Right ventricle myocardium superior (tissue), 1 donor: Measurements from ENCODE around the gene RPRML. TPM values are rescaled to one million over a fixed set of nuclear protein-coding genes. Genes with fewer than 3 reads are reported as not detected.
"Not testable (repeated sequence)": the region's sequence is repeated elsewhere in the genome, so short reads cannot be mapped to it uniquely, and the experiment has no call there.

Experiments
- ATAC-seq: fragments of 200-7000 bp; cut with Tn5 transposase; one replicate; pipeline ENCODE4 v1.9.1; 2020; ENCODE audit warnings: mild to moderate bottlenecking; ENCODE audit not compliant: poor library complexity
- DNase-seq: peaks from one replicate; pipeline ENCODE4 v3.0.0-alpha.2; 2020
- intact Hi-C: fragments of 100-400 bp; cut with DNase I; formaldehyde crosslinking; loops from one replicate; pipeline ENCODE4 v1.11.2; 2022
- total RNA-seq: library from RNA; stranded (reverse); fragmentation: NEBNext Ultra II Directional; extraction: Animal tissue kit (Norgen Biotek cat#: 25700); gene quantifications from one replicate; pipeline ENCODE4 v1.2.1, GENCODE V29; 2021
- donor health status: DM: no; HTN: yes; CAD: no; lungs with severe emphysema.

RPRML gene
- total RNA-seq, 1 donor from 2014 or later = not detected

DNA sequence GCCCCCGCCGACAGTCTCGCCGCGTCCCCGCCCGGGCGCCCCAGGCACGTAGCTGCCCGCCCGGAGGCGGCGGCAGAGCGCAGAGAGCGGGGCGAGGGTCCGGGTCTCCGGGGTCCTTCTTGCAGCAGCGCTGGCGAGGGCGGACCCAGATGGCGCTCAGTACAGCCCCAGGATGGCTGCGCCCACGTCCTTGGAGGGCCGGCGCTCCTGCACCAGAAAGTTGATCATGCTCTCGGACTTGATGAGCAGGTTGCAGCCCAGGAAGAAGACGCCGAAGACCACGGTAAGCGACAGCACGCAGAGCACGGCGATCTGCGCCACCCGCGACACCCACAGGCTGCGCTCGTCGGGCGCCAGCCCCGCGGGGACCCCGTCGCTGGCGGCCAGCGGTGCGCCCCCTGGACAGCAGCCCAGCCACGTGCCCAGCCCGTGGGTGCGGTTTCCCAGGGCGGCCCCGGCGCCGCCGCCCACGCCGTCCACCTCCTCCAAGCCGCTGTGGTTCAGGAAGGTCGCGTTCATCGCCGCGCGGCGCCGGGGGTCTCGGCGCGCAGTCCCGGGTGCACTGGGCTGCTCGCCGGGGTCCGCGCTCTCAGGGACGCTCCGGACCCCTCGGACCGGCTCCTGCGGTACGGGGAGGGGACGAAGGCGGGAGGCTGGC lies 435 bp downstream of the RPRML start:
- no peak for DNase-seq
- intact Hi-C loops = no loop called here
- peak; percentile 25 for ATAC-seq

- intact Hi-C loops = no loop called here
Measured at GRCh38 chr17:46977750-46978488, 1.1 kb downstream of the RPRML start.

GRCh38 chr17:46977348-46977747 lies 1.7 kb downstream of the RPRML start:
- intact Hi-C loops = no loop called here
- ATAC-seq = no peak

More at GRCh38 chr17:46977750-46978488, 1.1 kb downstream of the RPRML start:
- ATAC-seq = no peak
- no peak for DNase-seq

DNA sequence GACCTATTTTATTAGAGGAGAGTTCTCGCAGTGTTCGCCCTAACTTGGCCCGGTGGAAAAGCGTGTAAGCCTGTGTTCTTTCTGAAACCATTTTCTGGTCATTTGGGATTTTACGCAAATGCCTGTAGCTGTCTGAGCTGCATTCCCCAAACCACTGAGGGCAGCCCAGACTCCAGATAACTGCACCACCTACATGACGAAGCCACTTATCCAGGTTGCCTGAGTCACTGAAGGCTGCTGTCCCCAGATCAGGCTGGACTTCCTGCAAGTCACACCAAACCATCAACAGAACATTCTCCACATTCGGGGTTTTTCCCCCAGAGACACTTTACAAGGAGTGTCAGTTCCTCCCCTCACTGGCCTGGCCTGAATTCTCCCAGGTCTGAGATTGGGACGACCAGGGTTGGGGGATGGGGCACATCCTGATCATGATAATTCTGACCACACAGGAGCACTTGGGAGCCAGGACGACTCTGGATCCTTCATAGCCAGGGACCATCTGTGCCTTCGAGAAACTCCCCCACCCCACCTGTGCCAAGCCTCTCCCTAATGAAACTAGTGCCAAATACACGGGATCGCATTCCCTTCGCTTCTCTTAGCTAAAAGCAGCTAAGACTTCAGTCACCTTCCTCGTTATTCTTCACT lies 2.3 kb downstream of the RPRML start:
- intact Hi-C loops = no loop called here
- ATAC-seq (no peak), DNase-seq (no peak)

More at GRCh38 chr17:46977348-46977747, 1.7 kb downstream of the RPRML start:
- no peak for DNase-seq

DNA sequence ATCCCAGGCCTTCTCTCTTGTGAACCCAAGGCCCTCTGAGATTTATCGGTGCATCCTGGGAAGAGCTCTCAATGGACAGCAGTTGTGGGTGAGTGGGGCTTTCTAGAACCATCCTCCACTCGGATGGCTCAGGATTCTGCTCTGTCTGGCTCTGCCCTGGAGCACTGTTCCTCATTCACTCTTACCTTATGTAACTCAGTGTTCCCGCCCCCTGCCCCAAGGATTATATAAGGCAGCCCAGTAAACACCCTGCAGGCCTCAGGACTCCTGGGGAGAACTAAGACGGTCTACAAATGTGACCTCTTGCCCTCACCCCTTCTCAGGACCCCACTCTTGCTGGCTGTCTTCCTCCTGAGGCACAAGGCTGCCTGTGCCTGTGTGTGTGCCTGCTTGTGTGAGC lies 3.8 kb downstream of the RPRML start:
- ATAC-seq (no peak), DNase-seq (no peak)
- intact Hi-C loops = no loop called here

- intact Hi-C loops = no loop called here
- DNase-seq = no peak
- ATAC-seq = no peak
Measured at GRCh38 chr17:46974086-46974485, 5.0 kb downstream of the RPRML start.

GRCh38 chr17:46972346-46972745 lies 6.7 kb downstream of the RPRML start:
- ATAC-seq (peak; percentile 90), DNase-seq (peak; percentile 69)
- intact Hi-C loops = no loop called here

GRCh38 chr17:46971647-46972300 lies 7.3 kb downstream of the RPRML start:
- no peak for ATAC-seq
- no peak for DNase-seq
- intact Hi-C loops = no loop called here

DNA sequence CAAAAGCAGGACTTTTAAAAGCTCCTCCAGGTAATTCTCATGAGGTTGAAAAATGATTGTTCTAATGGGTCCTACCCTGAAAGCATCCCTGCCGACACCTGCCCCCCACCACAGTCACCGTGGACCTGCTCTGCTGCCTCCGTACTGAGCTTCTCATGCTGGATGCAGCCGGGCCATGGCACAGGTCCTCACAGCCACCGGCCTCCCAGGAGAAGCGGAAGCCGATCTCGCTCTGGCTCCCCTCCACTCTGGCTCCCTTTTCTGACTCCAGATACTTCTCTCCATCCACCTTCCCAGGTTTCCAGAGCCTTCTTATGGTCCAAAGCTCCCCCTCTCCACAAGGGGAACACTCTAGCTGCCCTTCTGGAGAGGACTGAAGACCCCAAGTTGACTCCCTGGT lies 10.2 kb downstream of the RPRML start:
- no peak for DNase-seq
- ATAC-seq = no peak
- intact Hi-C loops = no loop called here

GRCh38 chr17:46968224-46968834 lies 10.7 kb downstream of the RPRML start:
- DNase-seq = no peak
- intact Hi-C loops = no loop called here
- no peak for ATAC-seq

DNA sequence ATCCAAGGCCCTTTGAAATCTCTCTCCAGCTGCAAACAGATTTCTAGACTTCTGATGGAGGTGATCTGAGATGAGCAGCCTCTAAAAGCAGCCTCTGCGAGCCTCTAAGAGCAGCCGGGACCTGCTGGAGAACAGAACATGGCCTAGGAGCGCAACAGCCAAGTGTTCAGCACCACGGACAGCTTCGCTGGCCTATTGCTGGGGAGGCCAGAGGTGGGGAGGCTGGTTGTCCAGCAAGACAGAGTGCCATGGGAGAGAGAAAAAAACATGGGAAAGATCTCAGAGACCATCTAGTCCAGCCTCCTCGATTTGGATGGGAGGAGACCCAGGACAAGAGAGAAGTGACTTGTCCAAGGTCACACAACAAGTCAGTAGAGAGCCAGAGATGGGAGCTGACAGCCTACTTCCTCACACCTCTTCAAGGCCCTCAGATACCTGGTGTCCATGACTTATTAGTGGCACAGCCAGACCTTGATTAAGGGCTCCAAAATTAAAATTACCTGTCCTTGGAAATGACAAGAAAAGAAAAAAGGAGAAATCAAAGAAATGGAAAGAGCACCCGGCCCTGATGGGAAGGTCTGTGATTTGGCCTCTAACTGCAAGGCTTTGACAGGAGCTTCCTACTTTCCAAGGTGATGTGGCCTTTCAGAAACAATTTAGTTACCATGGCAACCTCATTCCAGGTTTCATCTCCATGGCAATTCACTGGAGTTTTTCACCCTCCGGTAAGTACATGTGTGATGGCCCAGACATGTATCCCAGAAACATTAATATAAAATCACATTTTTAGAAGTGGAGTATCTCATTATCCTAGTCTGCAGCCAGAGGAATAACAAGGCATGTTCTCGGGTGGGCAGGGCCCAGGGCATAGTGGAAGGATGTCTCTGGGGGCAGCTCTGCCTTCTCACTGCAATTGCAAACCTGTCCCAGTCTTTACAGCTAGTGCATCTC lies 14.5 kb downstream of the RPRML start:
- DNase-seq (no peak), ATAC-seq (no peak)
- intact Hi-C loops = no loop called here

GRCh38 chr17:46963571-46963970 lies 15.5 kb downstream of the RPRML start:
- DNase-seq (no peak), ATAC-seq (no peak)
- intact Hi-C loops = no loop called here

DNA sequence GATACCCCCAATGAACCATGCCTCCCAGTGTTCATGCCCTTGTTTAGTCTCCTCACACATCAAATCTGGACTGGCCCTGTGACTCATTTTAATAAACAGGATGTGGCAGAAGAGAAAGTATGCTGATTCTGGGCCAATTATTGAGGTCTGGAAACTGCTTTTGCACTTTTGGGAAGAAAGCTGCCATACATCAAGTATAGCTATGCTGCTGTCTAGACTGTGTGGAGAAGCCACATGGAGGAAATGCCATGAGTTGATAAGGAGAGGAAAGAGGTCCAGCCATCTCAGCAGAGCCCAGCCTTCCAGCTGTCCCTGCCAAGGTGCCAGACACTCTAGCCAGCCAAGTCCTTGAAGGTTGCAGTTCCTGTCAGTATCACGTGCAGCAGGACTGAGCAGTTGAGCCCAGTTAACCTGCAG lies 16.7 kb downstream of the RPRML start:
- intact Hi-C loops = no loop called here
- ATAC-seq = no peak
- no peak for DNase-seq

DNA sequence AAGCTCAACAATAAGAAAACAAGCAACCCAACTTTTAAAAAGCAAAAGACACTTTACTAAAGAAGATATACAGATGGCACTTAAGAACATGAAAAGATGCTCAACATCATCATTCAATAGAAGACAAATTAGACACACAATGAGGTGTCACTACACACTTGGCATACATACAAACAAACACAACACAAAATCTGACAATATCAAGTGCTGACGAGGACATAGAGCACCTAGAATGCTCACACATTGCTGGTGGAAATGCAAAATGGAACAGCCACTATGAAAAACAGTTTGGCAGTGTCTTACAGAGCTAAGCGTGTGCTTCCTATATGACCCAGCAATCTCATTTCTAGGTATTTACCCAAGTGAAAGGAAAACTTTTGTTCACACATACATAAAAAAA lies 18.9 kb downstream of the RPRML start:
- intact Hi-C loops = no loop called here
- ATAC-seq (no peak), DNase-seq (no peak)

GRCh38 chr17:46958041-46958591 lies 20.9 kb downstream of the RPRML start:
- DNase-seq = no peak
- intact Hi-C loops = no loop called here
- no peak for ATAC-seq

GRCh38 chr17:46953191-46953590 lies 25.9 kb downstream of the RPRML start:
- ATAC-seq, DNase-seq, intact Hi-C loops: not testable (repeated sequence)

- intact Hi-C loops = no loop called here
- ATAC-seq (no peak), DNase-seq (no peak)
Measured at GRCh38 chr17:46952115-46952514, 26.9 kb downstream of the RPRML start.

- ATAC-seq (no peak), DNase-seq (no peak)
- intact Hi-C loops = no loop called here
Measured at GRCh38 chr17:46951706-46952105, 27.3 kb downstream of the RPRML start.
